Skin epidermis (tissue), 12 donors: ENCODE data around the gene RWDD3.
A peak's percentile ranks its signal among the peaks of the same experiment; 100 is the strongest.

ENCODE experiments used
- H3K27ac ChIP-seq, 21 experiments: fragments of 200-600 bp; sonication (generic) in 11 of 21; one replicate each; pipeline ENCODE4 v1.5.0; 2020; ENCODE audit warnings: mild to moderate bottlenecking in 3 of 21, inconsistent platforms in 2 of 21, moderate library complexity in 2 of 21
- H3K4me3 ChIP-seq, 7 experiments: fragments of 200-600 bp; sonication (generic) in 2 of 7; one replicate each; pipeline ENCODE4 v1.5.0; 2020; ENCODE audit warnings: inconsistent platforms in 2 of 7, mild to moderate bottlenecking in 2 of 7, moderate library complexity in 1 of 7

Gene RWDD3

GRCh38 chr1:95233737-95234500 lies at the start of gene RWDD3:
RWDD3 (plus strand) TSS chr1:95234210; CDS start chr1:95234231, 21 bp downstream.
- peak within 1 kb of the TSS; percentile 48 to 95 (median 86) for H3K27ac ChIP-seq
- peak within 1 kb of the TSS; percentile 50 to 93 (median 76) for H3K4me3 ChIP-seq

- H3K27ac ChIP-seq: no peak overlapping the region
- no peak overlapping the region for H3K4me3 ChIP-seq
Measured at GRCh38 chr1:95186149-95186548, 47.9 kb upstream of the RWDD3 start.

- H3K27ac ChIP-seq: no peak overlapping the region
Measured at GRCh38 chr1:95193591-95193990, 40.4 kb upstream of the RWDD3 start.

GRCh38 chr1:95195046-95195445 lies 39.0 kb upstream of the RWDD3 start:
- Histone ChIP-seq H3K27ac (no peak overlapping the region), H3K4me3 (no peak overlapping the region)

More at GRCh38 chr1:95193591-95193990, 40.4 kb upstream of the RWDD3 start:
- no peak overlapping the region for H3K4me3 ChIP-seq

- H3K27ac ChIP-seq: no peak overlapping the region
Measured at GRCh38 chr1:95196017-95196416, 38.0 kb upstream of the RWDD3 start.

GRCh38 chr1:95197616-95198252 lies 36.3 kb upstream of the RWDD3 start:
- Histone ChIP-seq H3K27ac (no peak overlapping the region), H3K4me3 (no peak overlapping the region)

More at GRCh38 chr1:95196017-95196416, 38.0 kb upstream of the RWDD3 start:
- no peak overlapping the region for H3K4me3 ChIP-seq

GRCh38 chr1:95201905-95202304 lies 32.1 kb upstream of the RWDD3 start:
- no peak overlapping the region for H3K4me3 ChIP-seq

GRCh38 chr1:95203908-95204437 lies 30.0 kb upstream of the RWDD3 start:
- H3K4me3 ChIP-seq: no peak overlapping the region
- no peak overlapping the region for H3K27ac ChIP-seq

More at GRCh38 chr1:95201905-95202304, 32.1 kb upstream of the RWDD3 start:
- no peak overlapping the region for H3K27ac ChIP-seq

- Histone ChIP-seq H3K4me3 (no peak overlapping the region), H3K27ac (no peak overlapping the region)
Measured at GRCh38 chr1:95206514-95206913, 27.5 kb upstream of the RWDD3 start.

- Histone ChIP-seq H3K4me3 (no peak overlapping the region), H3K27ac (no peak overlapping the region)
Measured at GRCh38 chr1:95207223-95207935, 26.6 kb upstream of the RWDD3 start.

GRCh38 chr1:95208876-95209275 lies 25.1 kb upstream of the RWDD3 start:
- Histone ChIP-seq H3K4me3 (no peak overlapping the region), H3K27ac (no peak overlapping the region)

GRCh38 chr1:95209291-95209690 lies 24.7 kb upstream of the RWDD3 start:
- Histone ChIP-seq H3K4me3 (no peak overlapping the region), H3K27ac (no peak overlapping the region)

GRCh38 chr1:95216292-95216990 lies 17.6 kb upstream of the RWDD3 start:
- H3K27ac ChIP-seq: peak overlapping the region in 1 of 21 experiments; percentile 6
- no peak overlapping the region for H3K4me3 ChIP-seq

- Histone ChIP-seq H3K4me3 (no peak overlapping the region), H3K27ac (no peak overlapping the region)
Measured at GRCh38 chr1:95217371-95217770, 16.6 kb upstream of the RWDD3 start.

- Histone ChIP-seq H3K4me3 (no peak overlapping the region), H3K27ac (no peak overlapping the region)
Measured at GRCh38 chr1:95219407-95219806, 14.6 kb upstream of the RWDD3 start.

- no peak overlapping the region for H3K4me3 ChIP-seq
- H3K27ac ChIP-seq: no peak overlapping the region
Measured at GRCh38 chr1:95221306-95221705, 12.7 kb upstream of the RWDD3 start.

GRCh38 chr1:95222629-95223028 lies 11.4 kb upstream of the RWDD3 start:
- no peak overlapping the region for H3K4me3 ChIP-seq

GRCh38 chr1:95223110-95223509 lies 10.9 kb upstream of the RWDD3 start:
- Histone ChIP-seq H3K4me3 (no peak overlapping the region), H3K27ac (no peak overlapping the region)

More at GRCh38 chr1:95222629-95223028, 11.4 kb upstream of the RWDD3 start:
- no peak overlapping the region for H3K27ac ChIP-seq

GRCh38 chr1:95226781-95227660 lies 7.0 kb upstream of the RWDD3 start:
- Histone ChIP-seq H3K27ac (peak overlapping the region in 2 of 21 experiments; percentile 26 to 31), H3K4me3 (no peak overlapping the region)
